SH-SY5Y (cell line): ENCODE results near the gene LMF1.

ENCODE experiments used
- GATA2 ChIP-seq: IDR thresholded peaks from 2 replicates; pipeline ENCODE4 v1.6.1; 2011; ENCODE audit warnings: mild to moderate bottlenecking, low read depth, low read length
- GATA3 ChIP-seq: IDR thresholded peaks from 2 replicates; pipeline ENCODE4 v1.6.1; 2011; ENCODE audit warnings: low read depth, mild to moderate bottlenecking, low read length, moderate library complexity

Gene LMF1

DNA sequence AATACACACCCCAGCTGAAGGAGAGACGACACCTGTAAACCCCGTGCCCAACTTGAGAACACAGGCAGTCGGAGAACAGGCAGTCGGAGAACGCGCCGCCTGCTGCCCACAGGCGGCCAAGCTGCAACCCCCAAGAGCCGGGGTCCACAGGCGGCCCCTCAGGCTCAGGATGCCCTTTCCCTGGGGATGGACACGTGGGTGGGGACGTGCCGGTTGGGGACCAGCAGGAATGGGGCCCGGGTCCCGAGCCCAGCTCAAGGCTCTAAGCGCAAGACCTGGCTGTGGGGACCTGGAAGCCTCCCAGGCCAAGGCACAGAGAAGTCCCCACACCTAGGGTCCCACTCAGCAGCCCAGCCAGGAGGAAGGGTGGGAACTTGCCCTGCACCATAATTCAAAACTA lies 90.8 kb downstream of the LMF1 start:
- TF ChIP-seq GATA2 (no peak), GATA3 (no peak)

DNA sequence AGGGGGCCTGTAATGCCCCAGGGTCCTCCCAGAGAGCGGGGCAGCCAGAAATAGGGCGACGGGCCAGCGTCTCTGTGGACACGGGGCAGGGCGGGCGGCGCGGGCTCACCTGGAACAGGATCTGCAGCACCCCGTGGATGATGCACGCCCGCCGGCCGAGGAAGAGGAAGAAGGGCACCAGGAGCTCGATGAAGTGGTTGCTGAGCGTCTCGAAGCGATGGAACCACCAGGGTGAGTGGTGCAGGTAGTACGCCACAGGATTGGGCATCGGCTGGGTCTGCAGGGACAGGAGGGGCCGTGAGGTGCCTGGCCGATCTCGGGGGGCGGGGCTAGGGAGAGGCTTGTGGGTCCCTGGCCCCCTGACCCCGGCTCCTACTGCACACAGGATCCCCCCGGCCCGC lies 91.3 kb downstream of the LMF1 start:
- no peak for TF ChIP-seq GATA2
- no peak for TF ChIP-seq GATA3

DNA sequence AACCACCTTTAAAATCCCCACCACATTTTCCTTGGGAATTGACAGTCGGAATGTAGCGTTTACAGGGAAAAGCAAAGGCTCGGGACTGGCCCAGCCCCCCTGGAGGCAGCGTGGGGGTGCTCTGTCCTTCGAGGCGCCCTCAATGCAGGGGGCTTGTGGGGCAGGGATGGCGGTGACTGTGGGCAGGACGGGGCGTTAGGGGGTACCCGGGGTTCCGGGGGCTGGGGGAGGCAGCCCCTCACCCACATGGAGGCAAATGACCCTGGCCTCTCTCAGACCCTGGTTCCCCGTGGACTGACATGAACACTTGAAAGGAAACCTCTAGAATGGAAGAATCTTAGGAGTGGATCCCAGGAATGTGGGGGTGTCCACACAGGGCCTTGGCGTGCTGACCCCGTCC lies 91.9 kb downstream of the LMF1 start:
- no peak for TF ChIP-seq GATA2
- TF ChIP-seq GATA3, result no peak

DNA sequence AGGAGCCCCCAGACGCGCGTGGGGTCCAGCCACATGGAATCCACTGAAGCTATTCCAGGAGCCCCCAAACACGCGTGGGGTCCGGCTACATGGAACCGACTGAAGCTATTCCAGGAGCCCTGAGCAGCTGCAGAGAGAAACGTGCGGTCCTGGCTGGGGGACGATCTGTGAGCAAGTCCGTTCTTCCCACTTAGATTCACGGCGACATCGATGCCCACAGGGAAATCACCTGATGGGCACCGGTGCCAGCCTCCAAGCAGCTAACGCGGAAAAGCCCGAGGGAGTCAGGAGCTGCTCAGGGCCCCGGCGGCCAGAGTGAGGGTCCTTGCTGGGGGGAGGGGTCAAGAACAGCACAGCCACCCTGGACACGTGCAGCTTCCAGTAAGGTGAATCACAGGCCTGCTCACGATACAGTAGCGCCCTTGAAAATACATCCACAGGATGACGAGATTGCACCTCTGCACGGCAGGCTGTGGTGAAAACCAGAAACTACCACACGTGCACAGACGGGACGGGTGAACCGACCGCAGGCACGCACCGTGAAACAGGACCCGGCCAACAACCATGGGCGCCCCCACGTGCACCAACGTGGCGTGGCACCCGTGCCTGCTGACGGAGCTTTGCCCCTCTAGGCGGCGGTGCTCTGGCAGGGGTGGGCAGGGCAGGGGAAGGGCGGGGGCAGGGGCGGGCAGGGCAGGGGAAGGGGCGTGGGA lies 92.6 kb downstream of the LMF1 start:
- no peak for TF ChIP-seq GATA3
- TF ChIP-seq GATA2, result no peak

DNA sequence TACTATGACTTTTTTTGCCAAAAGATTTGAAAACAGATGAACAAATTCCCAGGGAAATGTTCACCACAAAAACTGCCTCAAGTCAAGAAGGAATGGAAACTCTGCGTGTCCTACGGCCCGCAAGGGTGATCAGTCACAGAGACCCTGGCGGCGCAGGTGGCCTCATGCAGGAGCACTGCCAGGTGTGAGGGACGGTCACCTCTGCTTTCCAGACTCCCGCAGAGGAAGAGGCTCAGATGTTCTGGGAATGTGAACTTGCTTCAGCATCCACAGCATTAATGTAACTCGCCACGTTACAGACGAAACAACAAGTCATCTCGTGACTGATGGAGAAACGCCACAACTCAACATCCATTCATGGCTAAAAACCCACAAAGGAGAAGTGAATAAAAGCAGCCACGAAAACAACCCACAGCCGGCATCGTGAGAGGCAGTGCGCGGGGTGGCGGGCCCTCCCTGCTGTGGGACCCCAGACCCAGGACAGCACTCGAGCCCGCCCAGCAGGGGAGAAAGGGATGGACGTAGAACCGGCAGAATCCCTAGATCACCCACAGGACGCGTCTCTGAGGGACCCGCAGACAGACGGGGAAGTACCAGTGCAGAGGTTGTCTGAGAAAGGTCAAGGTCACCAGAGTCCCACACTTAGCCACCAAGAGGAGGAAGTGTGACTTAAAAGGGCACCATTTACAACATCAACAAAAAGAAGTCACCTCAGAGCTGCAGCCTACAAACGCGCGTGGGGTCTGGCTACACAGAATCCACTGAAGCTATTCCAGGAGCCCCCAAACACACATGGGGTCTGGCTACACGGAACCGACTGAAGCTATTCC lies 93.3 kb downstream of the LMF1 start:
- TF ChIP-seq GATA2 (no peak), GATA3 (no peak)

DNA sequence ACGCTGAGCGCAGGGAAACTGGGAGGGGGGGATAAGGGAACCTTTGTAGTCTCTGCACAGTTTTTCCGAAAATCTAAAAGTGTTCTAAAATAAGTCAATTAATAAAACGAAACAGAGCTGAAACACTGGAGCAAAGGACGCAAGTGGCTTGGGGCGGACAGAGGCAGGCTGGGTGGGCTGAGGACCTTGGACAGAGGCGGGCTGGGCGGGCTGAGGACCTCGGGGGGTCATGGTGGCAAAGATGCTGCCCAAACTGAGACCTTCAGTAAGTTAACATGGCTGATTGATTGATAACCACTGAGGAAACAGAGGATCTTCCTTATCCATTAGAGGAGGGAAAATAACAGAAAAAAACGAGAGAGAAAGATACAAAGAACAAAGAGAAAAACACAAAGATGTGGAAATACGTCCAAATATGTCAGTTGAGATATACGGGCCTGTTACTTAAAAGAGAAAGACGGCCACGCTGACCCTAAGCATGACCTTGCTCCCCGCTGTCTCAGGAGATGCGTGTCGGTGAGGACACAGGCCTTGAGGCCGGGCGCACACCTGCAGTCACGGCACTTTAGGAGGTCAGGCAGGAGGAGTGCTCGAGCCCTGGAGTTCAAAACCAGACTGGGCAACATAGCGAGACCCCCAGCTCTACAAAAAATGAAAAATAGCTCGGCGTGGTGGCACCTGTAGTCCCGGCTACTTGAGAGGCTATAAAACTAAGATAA lies 94.1 kb downstream of the LMF1 start:
- TF ChIP-seq GATA3 (no peak), GATA2 (no peak)

DNA sequence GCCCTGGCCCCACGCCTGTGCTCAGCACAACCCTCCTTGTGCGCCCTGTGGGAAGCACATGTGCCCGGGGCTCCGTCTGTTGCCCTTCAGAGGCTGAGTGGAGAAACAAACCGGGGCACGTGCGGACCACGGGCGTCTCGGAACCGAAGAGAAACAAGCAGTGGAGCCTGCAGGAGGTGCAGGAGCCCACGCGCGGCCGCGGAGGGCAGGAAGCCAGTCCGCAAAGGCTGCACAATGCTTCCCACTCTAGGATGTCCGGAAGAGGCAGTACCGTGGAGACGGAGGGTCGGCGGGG lies 94.8 kb downstream of the LMF1 start:
- TF ChIP-seq GATA2, result no peak
- TF ChIP-seq GATA3, result no peak

DNA sequence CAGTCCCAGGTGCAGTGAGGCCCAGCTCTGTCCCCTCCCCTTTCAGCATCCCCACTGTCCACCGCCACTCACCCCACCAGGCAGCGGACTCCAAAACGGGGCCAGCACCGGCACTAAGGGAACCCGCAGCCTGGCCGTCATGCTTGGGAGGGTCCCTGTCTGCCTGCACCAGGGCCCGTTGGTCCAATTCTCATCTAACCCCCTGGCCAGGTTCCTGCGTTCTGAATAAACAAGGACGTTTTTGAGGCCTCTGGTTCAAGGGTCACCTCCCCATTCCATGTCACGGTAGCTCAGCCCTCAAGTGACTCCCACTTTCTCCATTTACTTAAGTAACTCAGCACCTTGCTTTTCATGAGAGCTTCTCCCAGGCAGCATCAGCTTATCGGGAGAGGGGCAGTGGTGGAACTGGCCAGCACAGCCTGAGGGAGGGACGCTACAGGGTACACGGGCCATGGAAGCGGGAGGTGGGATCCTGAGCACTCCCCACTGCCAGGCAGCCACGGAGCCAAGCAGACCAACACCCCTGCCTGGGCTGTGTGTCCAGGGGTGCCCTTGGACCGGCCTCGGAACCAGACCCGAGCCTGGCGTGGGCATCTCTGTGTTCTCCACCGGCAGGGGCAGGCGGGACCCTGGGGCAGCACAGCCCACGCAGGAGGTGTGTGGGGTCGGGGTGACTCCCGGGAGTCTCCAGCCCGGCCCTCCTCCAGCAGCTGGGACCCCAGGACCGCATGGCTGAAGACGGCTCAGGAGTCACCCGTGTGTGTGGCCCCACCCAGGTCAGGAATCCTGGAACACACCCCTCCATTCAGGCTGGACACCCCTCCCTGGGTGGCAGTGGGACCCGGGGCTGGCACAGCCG lies 95.4 kb downstream of the LMF1 start:
- TF ChIP-seq GATA3, result no peak

DNA sequence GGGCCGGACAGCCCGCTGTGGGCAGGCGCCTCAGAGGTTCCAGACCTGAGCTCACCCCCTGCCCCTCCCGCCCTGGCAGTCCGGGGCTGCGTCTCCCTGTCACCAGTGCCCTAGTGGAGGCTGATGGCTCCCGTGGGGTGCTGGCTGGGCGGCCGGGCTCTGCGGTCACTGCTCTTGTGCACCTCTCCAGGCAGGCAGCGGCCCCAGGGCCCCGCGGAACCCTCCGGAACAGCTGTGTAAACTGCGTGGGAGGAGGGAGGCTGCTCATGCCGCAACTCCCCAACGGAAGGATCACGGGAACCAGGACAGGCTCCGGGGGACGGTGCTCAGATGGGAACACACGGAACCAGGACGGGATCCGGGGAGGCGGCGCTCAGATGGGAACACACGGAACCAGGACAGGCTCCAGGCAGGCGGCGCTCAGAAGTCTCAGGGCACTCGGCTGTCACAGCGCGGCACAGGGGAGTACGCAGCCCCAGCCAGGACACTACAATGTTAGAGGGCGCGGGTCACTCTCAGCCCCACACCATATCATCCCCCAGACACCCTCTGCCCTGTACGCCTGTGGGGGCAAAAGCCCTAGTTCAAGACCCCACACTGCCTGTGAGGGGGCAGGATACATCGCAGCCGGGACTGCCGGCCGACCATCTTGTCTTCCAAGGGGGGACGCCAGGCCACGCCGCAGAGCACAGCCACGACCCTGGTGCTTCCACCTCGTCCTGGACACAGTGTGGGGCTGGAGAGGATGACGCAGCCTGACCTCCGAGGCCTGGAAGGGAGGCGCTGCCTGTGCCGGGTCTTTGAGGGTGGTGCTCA lies 96.2 kb downstream of the LMF1 start:
- TF ChIP-seq GATA2 (no peak), GATA3 (no peak)

DNA sequence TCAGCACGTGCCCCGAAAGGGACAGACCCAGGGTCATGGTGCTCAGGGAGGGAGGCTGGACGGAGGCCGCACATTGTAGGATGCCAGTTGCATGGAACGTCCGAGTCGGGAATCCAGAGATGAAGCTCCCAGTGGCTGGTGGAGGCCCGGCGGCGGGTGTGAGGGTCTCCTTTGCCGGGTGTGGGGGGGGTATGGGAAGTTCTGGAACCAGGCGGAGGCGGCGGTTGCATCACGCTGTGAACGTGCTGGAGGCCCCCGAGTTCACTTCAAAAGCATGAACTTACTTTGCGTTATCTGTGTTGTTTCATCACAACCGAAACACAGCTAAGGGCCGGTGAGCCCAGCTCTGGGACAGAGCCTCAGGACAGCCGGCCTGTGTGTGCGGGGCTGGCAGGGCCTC lies 96.9 kb downstream of the LMF1 start:
- TF ChIP-seq GATA3 (no peak), GATA2 (no peak)

DNA sequence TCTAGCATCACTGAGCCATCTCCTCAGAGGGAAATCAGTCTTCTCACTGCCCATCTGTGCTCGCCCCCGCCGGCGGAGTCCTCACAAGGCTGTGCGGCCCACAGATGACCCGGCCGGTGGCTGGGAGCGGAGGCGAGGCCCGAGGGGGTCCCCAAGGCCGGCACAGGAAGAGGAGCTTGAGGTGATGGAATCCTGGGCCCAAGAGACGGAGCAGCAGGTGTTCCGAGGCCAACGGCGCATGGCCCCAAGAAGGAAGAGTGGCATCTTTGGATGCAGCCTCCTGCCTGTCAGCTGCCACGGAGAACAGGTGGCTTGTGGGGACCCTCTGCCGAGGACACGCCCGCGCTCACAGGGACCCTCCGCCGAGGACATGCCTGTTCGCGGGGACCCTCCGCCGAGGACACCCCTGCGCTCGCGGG lies 97.5 kb downstream of the LMF1 start:
- TF ChIP-seq GATA2 (no peak), GATA3 (no peak)

DNA sequence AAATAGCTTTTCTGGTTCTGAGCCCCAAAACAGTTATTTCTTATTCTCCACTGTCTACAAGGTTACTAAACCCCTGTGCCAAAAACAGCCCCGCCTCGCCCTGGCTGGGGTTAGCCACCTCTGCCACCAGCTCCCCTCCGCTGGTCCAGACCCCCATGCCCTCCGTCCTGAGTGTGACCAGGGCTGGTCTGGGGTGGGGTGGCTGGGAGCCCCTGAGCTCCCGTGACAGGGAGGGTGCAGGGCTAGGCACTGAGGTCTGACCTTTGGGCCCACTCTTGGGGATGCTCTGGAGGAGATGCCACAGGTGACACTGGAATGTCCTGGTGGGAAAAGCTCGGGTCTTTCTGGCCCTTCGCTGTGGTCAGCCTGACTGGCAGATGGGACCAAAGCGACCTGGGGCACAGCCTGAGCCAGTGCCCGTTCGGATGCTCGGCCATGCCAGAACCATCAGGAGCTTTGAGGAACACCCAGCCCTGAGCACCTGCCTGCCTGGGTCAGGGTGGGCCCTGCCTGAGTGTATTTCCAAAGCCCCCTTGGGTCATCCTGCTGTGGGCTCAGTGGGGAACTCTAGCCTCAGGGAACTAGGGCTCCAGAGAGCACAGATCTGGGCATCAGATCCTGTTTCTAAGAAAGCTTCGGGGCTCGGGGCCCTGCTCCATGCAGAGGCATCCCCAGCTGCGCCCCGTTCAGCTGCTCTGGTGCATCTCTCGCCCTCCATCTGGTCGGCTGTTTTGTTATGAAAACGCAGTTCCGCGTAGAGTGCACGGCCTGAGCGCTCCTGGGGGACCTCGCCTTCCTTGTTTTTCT lies 98.1 kb downstream of the LMF1 start:
- TF ChIP-seq GATA2 (no peak), GATA3 (no peak)
